Trophoblast cell (in vitro differentiated cells and primary cell): ENCODE data around the gene ACVR2A.

Experiments
- DNase-seq, 2 donors: peaks; one replicate each; pipeline ENCODE4 v3.0.0-alpha.2; 2016
- H2AFZ ChIP-seq: 2 replicates; pipeline ENCODE4 v1.6.1; 2013; ENCODE audit warnings: low read length, moderate library complexity, mild to moderate bottlenecking; ENCODE audit not compliant: insufficient read depth, poor library complexity
- H2AK5ac ChIP-seq: 2 replicates; pipeline ENCODE4 v1.6.1; 2013; ENCODE audit warnings: mild to moderate bottlenecking, low read length
- H2BK120ac ChIP-seq: 2 replicates; pipeline ENCODE4 v1.6.1; 2013; ENCODE audit warnings: low read length, mild to moderate bottlenecking, moderate library complexity; ENCODE audit not compliant: insufficient read depth, poor library complexity
- H2BK12ac ChIP-seq: 2 replicates; pipeline ENCODE4 v1.6.1; 2013; ENCODE audit warnings: mild to moderate bottlenecking, low read length, moderate library complexity
- H2BK5ac ChIP-seq: 2 replicates; pipeline ENCODE4 v1.6.1; 2013; ENCODE audit warnings: low read length, low read depth, moderate library complexity, mild to moderate bottlenecking; ENCODE audit not compliant: poor library complexity
- H3K14ac ChIP-seq: 2 replicates; pipeline ENCODE4 v1.6.1; 2013; ENCODE audit warnings: mild to moderate bottlenecking, low read length
- H3K18ac ChIP-seq: 2 replicates; pipeline ENCODE4 v1.6.1; 2013; ENCODE audit warnings: mild to moderate bottlenecking, low read length
- H3K23ac ChIP-seq: 2 replicates; pipeline ENCODE4 v1.6.1; 2013; ENCODE audit warnings: low read length
- H3K27ac ChIP-seq: 2 replicates; pipeline ENCODE4 v1.5.1; 2013; ENCODE audit warnings: low read depth, mild to moderate bottlenecking, inconsistent platforms, low read length, moderate library complexity
- H3K27me3 ChIP-seq: 2 replicates; pipeline ENCODE4 v1.6.1; 2013; ENCODE audit warnings: inconsistent platforms, mild to moderate bottlenecking, low read length, moderate library complexity; ENCODE audit not compliant: insufficient read depth
- H3K36me3 ChIP-seq, 2 experiments: 1 replicate in 1 of 2; 2 replicates in 1 of 2; pipeline ENCODE4 v1.6.1; 2013; ENCODE audit warnings: low read length in 2 of 2, mild to moderate bottlenecking in 2 of 2, moderate library complexity in 1 of 2; ENCODE audit not compliant: insufficient read depth in 2 of 2, control insufficient read depth in 1 of 2
- H3K4ac ChIP-seq: 2 replicates; pipeline ENCODE4 v1.6.1; 2013; ENCODE audit warnings: low read depth, mild to moderate bottlenecking, low read length, moderate library complexity
- H3K4me1 ChIP-seq, 2 experiments: 1 replicate in 1 of 2; 2 replicates in 1 of 2; pipeline ENCODE4 v1.6.1; 2013; ENCODE audit warnings: low read length in 2 of 2, mild to moderate bottlenecking in 2 of 2, moderate library complexity in 1 of 2; ENCODE audit not compliant: insufficient read depth in 2 of 2, control insufficient read depth in 1 of 2
- H3K4me2 ChIP-seq: 2 replicates; pipeline ENCODE4 v1.6.1; 2013; ENCODE audit warnings: inconsistent platforms, mild to moderate bottlenecking, low read length, moderate library complexity
- H3K4me3 ChIP-seq: 2 replicates; pipeline ENCODE4 v1.5.1; 2013; ENCODE audit warnings: mild to moderate bottlenecking, low read depth, low read length, inconsistent platforms
- H3K79me1 ChIP-seq: one replicate; pipeline ENCODE4 v1.6.1; 2013; ENCODE audit warnings: low read length
- H3K79me2 ChIP-seq: 2 replicates; pipeline ENCODE4 v1.6.1; 2013; ENCODE audit warnings: low read length, mild to moderate bottlenecking; ENCODE audit not compliant: control insufficient read depth, insufficient read depth, poor library complexity
- H3K9ac ChIP-seq: 2 replicates; pipeline ENCODE4 v1.6.1; 2013; ENCODE audit warnings: mild to moderate bottlenecking, low read length
- H3K9me3 ChIP-seq: 2 replicates; pipeline ENCODE4 v1.6.1; 2013; ENCODE audit warnings: low read depth, mild to moderate bottlenecking, control low read depth, inconsistent platforms, low read length; ENCODE audit not compliant: insufficient read depth
- H4K12ac ChIP-seq: 2 replicates; pipeline ENCODE4 v1.6.1; 2013; ENCODE audit warnings: low read depth, mild to moderate bottlenecking, low read length, moderate library complexity
- H4K8ac ChIP-seq: 2 replicates; pipeline ENCODE4 v1.6.1; 2013; ENCODE audit warnings: low read depth, mild to moderate bottlenecking, low read length, moderate library complexity
- H4K91ac ChIP-seq: one replicate; pipeline ENCODE4 v1.6.1; 2013; ENCODE audit warnings: low read depth, mild to moderate bottlenecking, low read length, moderate library complexity
- WGBS: extraction: QIAGEN DNeasy Blood & Tissue Kit; methylation state at CpG from one replicate; pipeline ENCODE4 v1.1.7; 2013; ENCODE audit warnings: missing lambda C conversion rate; ENCODE audit not compliant: insufficient read length, insufficient coverage; ENCODE audit errors: extremely low coverage; 5-methylcytosine and 5-hydroxymethylcytosine counted together

ACVR2A gene

GRCh38 chr2:147865560-147865959, 20.7 kb downstream of the ACVR2A start:
- Histone ChIP-seq H3K14ac (no peak overlapping the region), H2BK5ac (no peak overlapping the region), H3K27me3 (no peaks in the 10 kb centered on the region), H3K9me3 (no peaks in the 10 kb centered on the region), H3K9ac (no peak overlapping the region), H2BK120ac (no peak overlapping the region), H4K12ac (no peak overlapping the region), H3K23ac (no peak overlapping the region), H3K79me2 (no peaks in the 10 kb centered on the region), H3K18ac (no peak overlapping the region), H4K91ac (no peak overlapping the region), H3K4me1 (peaks cover 0 to 5% of the 10 kb centered on the region in 2 experiments), H3K36me3 (no peaks in the 10 kb centered on the region), H3K4me3 (no peak overlapping the region), H3K4me2 (no peak overlapping the region), H3K4ac (no peak overlapping the region), H2AK5ac (no peak overlapping the region), H4K8ac (no peak overlapping the region), H2BK12ac (no peak overlapping the region), H2AFZ (no peak overlapping the region), H3K27ac (no peak overlapping the region), H3K79me1 (no peaks in the 10 kb centered on the region)
- DNase-seq: no peak

GRCh38 chr2:147867050-147867449, 22.2 kb downstream of the ACVR2A start:
- Histone ChIP-seq H3K79me1 (no peaks in the 10 kb centered on the region), H3K79me2 (no peaks in the 10 kb centered on the region), H3K4me1 (peaks cover 0 to 5% of the 10 kb centered on the region in 2 experiments), H3K4me2 (no peak overlapping the region), H3K27me3 (no peaks in the 10 kb centered on the region), H3K18ac (no peak overlapping the region), H4K8ac (no peak overlapping the region), H4K91ac (no peak overlapping the region), H3K14ac (no peak overlapping the region), H3K4me3 (no peak overlapping the region), H3K27ac (no peak overlapping the region), H2AK5ac (no peak overlapping the region), H3K9ac (no peak overlapping the region), H2BK12ac (no peak overlapping the region), H2BK5ac (no peak overlapping the region), H3K4ac (no peak overlapping the region), H4K12ac (no peak overlapping the region), H3K9me3 (no peaks in the 10 kb centered on the region), H3K36me3 (no peaks in the 10 kb centered on the region), H2AFZ (no peak overlapping the region), H2BK120ac (no peak overlapping the region), H3K23ac (no peak overlapping the region)
- WGBS: no CpG with 5 or more reads among the region's 2 CpGs
- no peak for DNase-seq

- 100% methylated on average over 1 of the region's 2 CpGs for WGBS
- no peak overlapping the region for H4K8ac ChIP-seq
- no peak overlapping the region for H4K12ac ChIP-seq
- H3K14ac ChIP-seq: no peak overlapping the region
- H3K79me1 ChIP-seq: no peaks in the 10 kb centered on the region
- no peak overlapping the region for H3K23ac ChIP-seq
- H3K4me3 ChIP-seq: no peak overlapping the region
- no peak overlapping the region for H2BK5ac ChIP-seq
- no peaks in the 10 kb centered on the region for H3K79me2 ChIP-seq
- H3K9ac ChIP-seq: no peak overlapping the region
- H3K18ac ChIP-seq: no peak overlapping the region
- no peaks in the 10 kb centered on the region for H3K9me3 ChIP-seq
- no peak overlapping the region for H2AFZ ChIP-seq
- no peak overlapping the region for H2BK12ac ChIP-seq
- H3K4ac ChIP-seq: no peak overlapping the region
- DNase-seq: no peak
- no peak overlapping the region for H2AK5ac ChIP-seq
- H3K27ac ChIP-seq: no peak overlapping the region
- no peaks in the 10 kb centered on the region for H3K36me3 ChIP-seq
- no peak overlapping the region for H3K4me2 ChIP-seq
- no peaks in the 10 kb centered on the region for H3K4me1 ChIP-seq
- no peak overlapping the region for H4K91ac ChIP-seq
- H3K27me3 ChIP-seq: no peaks in the 10 kb centered on the region
- H2BK120ac ChIP-seq: no peak overlapping the region
Observed at GRCh38 chr2:147869934-147870333, 25.1 kb downstream of the ACVR2A start.

- Histone ChIP-seq H3K14ac (no peak overlapping the region), H2BK12ac (no peak overlapping the region)
- no peak for DNase-seq
Observed at GRCh38 chr2:147872967-147873366, 28.1 kb downstream of the ACVR2A start.

More at GRCh38 chr2:147872967-147873366, 28.1 kb downstream of the ACVR2A start:
- Histone ChIP-seq H3K9ac (no peak overlapping the region), H4K8ac (no peak overlapping the region), H3K27ac (no peak overlapping the region), H3K9me3 (no peaks in the 10 kb centered on the region), H3K79me2 (no peaks in the 10 kb centered on the region), H2BK120ac (no peak overlapping the region), H3K23ac (no peak overlapping the region), H3K4me1 (no peaks in the 10 kb centered on the region), H2AFZ (no peak overlapping the region), H3K18ac (no peak overlapping the region), H3K4me3 (no peak overlapping the region), H3K4me2 (no peak overlapping the region), H4K91ac (no peak overlapping the region), H2BK5ac (no peak overlapping the region), H2AK5ac (no peak overlapping the region), H3K36me3 (no peaks in the 10 kb centered on the region), H3K27me3 (no peaks in the 10 kb centered on the region), H3K4ac (no peak overlapping the region), H3K79me1 (no peaks in the 10 kb centered on the region), H4K12ac (no peak overlapping the region)
